K562 (cell line): ENCODE data around the gene YY1AP1. TPM values are rescaled to one million over a fixed set of nuclear protein-coding genes. Genes with fewer than 3 reads are reported as not detected.

Experiments used
- ATF7 ChIP-seq: fragments of 450-650 bp; IDR thresholded peaks from 2 replicates; pipeline ENCODE4 v1.7.1; 2014; ENCODE audit warnings: mild to moderate bottlenecking, moderate library complexity
- BCL6 ChIP-seq: fragments of 250-450 bp; sonication (Bioruptor Pico); IDR thresholded peaks from 2 replicates; pipeline ENCODE4 v1.4.0; 2020
- BRD4 ChIP-seq: fragments of 200-600 bp; sonication (generic); IDR thresholded peaks from 2 replicates; pipeline ENCODE4 v1.6.1; 2017; ENCODE audit warnings: inconsistent platforms
- CBX5 ChIP-seq: IDR thresholded peaks from 2 replicates; pipeline ENCODE4 v1.6.1; 2014; ENCODE audit warnings: low read depth, borderline replicate concordance
- CC2D1A ChIP-seq: fragments of 450-650 bp; IDR thresholded peaks from 2 replicates; pipeline ENCODE4 v1.6.1; 2017; ENCODE audit warnings: mild to moderate bottlenecking
- CXXC5 ChIP-seq: fragments of 250-450 bp; sonication (Bioruptor Pico); IDR thresholded peaks from 2 replicates; pipeline ENCODE4 v1.8.0; 2022; ENCODE audit warnings: inconsistent platforms, mild to moderate bottlenecking, moderate library complexity
- EWSR1 ChIP-seq: fragments of 450-650 bp; IDR thresholded peaks from 2 replicates; pipeline ENCODE4 v1.6.1; 2018; ENCODE audit warnings: borderline replicate concordance, mild to moderate bottlenecking, low read depth, moderate library complexity; ENCODE audit not compliant: partially characterized antibody
- HMGXB4 ChIP-seq: sonication (generic); formaldehyde crosslinking; IDR thresholded peaks from 2 replicates; pipeline ENCODE4 v1.8.1; 2023; ENCODE audit warnings: mild to moderate bottlenecking, missing genetic modification reagents
- KAT8 ChIP-seq: fragments of 450-650 bp; IDR thresholded peaks from 2 replicates; pipeline ENCODE4 v1.6.1; 2016; ENCODE audit warnings: low read depth, mild to moderate bottlenecking
- KDM4B ChIP-seq, 2 experiments: fragments of 450-650 bp in 1 of 2; sonication (generic) in 1 of 2; IDR thresholded peaks; 2 replicates each; pipeline ENCODE4 v1.6.1; 2016 to 2017; ENCODE audit warnings: borderline replicate concordance in 2 of 2, antibody characterized with exemption in 1 of 2, low read depth in 1 of 2, mild to moderate bottlenecking in 1 of 2
- LEF1 ChIP-seq: fragments of 450-650 bp; IDR thresholded peaks from 2 replicates; pipeline ENCODE4 v1.6.1; 2016; ENCODE audit warnings: mild to moderate bottlenecking
- NFE2L1 ChIP-seq: fragments of 450-650 bp; IDR thresholded peaks from 2 replicates; pipeline ENCODE4 v1.6.1; 2016; ENCODE audit warnings: missing genetic modification characterization, low read depth, mild to moderate bottlenecking, missing compliant biosample characterization, moderate library complexity, borderline replicate concordance
- NONO ChIP-seq, 2 experiments: fragments of 200-400 bp in 1 of 2; fragments of 450-650 bp in 1 of 2; formaldehyde crosslinking in 1 of 2; IDR thresholded peaks; 2 replicates each; pipeline ENCODE4 v1.6.1; 2017; ENCODE audit warnings: low read depth in 2 of 2, mild to moderate bottlenecking in 2 of 2, moderate library complexity in 2 of 2, low read length in 1 of 2
- NR1H2 ChIP-seq: sonication (generic); formaldehyde crosslinking; IDR thresholded peaks from 2 replicates; pipeline ENCODE4 v1.4.0; 2020; ENCODE audit warnings: mild to moderate bottlenecking, missing genetic modification reagents
- POLR2H ChIP-seq: IDR thresholded peaks from 2 replicates; pipeline ENCODE4 v1.6.1; 2016; ENCODE audit warnings: missing genetic modification characterization, low read depth, mild to moderate bottlenecking, control low read depth, missing compliant biosample characterization, moderate library complexity
- PYGO2 ChIP-seq: fragments of 450-650 bp; IDR thresholded peaks from 2 replicates; pipeline ENCODE4 v1.6.1; 2016; ENCODE audit warnings: mild to moderate bottlenecking, missing genetic modification characterization, moderate library complexity, missing compliant biosample characterization
- SIX5 ChIP-seq, 2 experiments: IDR thresholded peaks; 2 replicates each; pipeline ENCODE4 v1.6.1; 2011; ENCODE audit warnings: low read length in 2 of 2, borderline replicate concordance in 1 of 2, low read depth in 1 of 2, mild to moderate bottlenecking in 1 of 2, moderate library complexity in 1 of 2; ENCODE audit not compliant: insufficient read depth in 1 of 2
- TFE3 ChIP-seq: fragments of 450-650 bp; formaldehyde crosslinking; IDR thresholded peaks from 2 replicates; pipeline ENCODE4 v1.4.0; 2020; ENCODE audit warnings: mild to moderate bottlenecking, mixed read lengths
- U2AF2 ChIP-seq: fragments of 200-400 bp; formaldehyde crosslinking; optimal IDR thresholded peaks from 2 replicates; pipeline ENCODE3; 2017; ENCODE audit warnings: low read depth, mild to moderate bottlenecking, low read length
- ZNF133 ChIP-seq: fragments of 250-450 bp; sonication (Bioruptor Pico); IDR thresholded peaks from 2 replicates; pipeline ENCODE4 v1.4.0; 2020; ENCODE audit warnings: mild to moderate bottlenecking
- ZNF23 ChIP-seq: fragments of 250-450 bp; sonication (Bioruptor Pico); IDR thresholded peaks from 2 replicates; pipeline ENCODE4 v1.4.0; 2020; ENCODE audit warnings: mild to moderate bottlenecking
- ZNF384 ChIP-seq: IDR thresholded peaks from 2 replicates; pipeline ENCODE4 v1.6.1; 2012; ENCODE audit warnings: low read depth, low read length, improper control_type of control experiment
- ZNF695 ChIP-seq: fragments of 450-650 bp; formaldehyde crosslinking; IDR thresholded peaks from 2 replicates; pipeline ENCODE4 v1.4.0; 2020; ENCODE audit warnings: mild to moderate bottlenecking, moderate library complexity
- ZNF699 ChIP-seq: fragments of 250-450 bp; sonication (Bioruptor Pico); IDR thresholded peaks from 2 replicates; pipeline ENCODE4 v1.8.0; 2021; ENCODE audit warnings: mild to moderate bottlenecking, moderate library complexity; ENCODE audit not compliant: insufficient replicate concordance
- ZNF79 ChIP-seq: fragments of 250-450 bp; sonication (Bioruptor Pico); IDR thresholded peaks from 2 replicates; pipeline ENCODE4 v1.4.0; 2020; ENCODE audit warnings: low read depth, mild to moderate bottlenecking, moderate library complexity
- polyA plus RNA-seq, 8 experiments: library from polyadenylated mRNA; depleted of rRNA in 4 of 8; stranded (reverse) in 5 of 8; unstranded in 3 of 8; fragments of >200 nt; fragmentation: Nextera tagmentation in 2 of 8; fragmentation: Illumina TruSeq in 1 of 8; extraction: Ambion mirVana in 2 of 8; extraction: Trizol in 1 of 8; gene quantifications; 2 replicates each; pipeline versions ENCODE4 v1.2.1 to v1.2.3, GENCODE V29; 2011 to 2014; ENCODE audit warnings: inconsistent platforms in 1 of 8, missing spikeins in 1 of 8
- total RNA-seq, 7 experiments: library from RNA; depleted of rRNA in 6 of 7; stranded (reverse); fragments of >200 nt in 6 of 7; fragmentation: Illumina TruSeq in 2 of 7; extraction: Trizol in 2 of 7; gene quantifications; 2 replicates each; pipeline versions ENCODE4 v1.2.1 to v1.2.3, GENCODE V29; 2011 to 2021; ENCODE audit warnings: low replicate concordance in 1 of 7

Gene YY1AP1
- total and polyA plus RNA-seq, 9 of the 15 experiments (the other 6 are each of a cell fraction or from before 2014, with no cell fraction given), result 18.4 to 90.7 (median 42.9) TPM

GRCh38 chr1:155688324-155689080 is at the start of gene YY1AP1 (continued):
- TF ChIP-seq CBX5 (no peak), BRD4 (no peak), POLR2H (tag) (peak; percentile 60; the same call in 1 of the 2 replicates), ZNF133 (no peak; the same call in 1 of the 2 replicates), SIX5 (IDR thresholded peaks at IDR 0.05; ENCODE audit: borderline replicate concordance in 1 of 2, insufficient read depth in 1 of 2, low read depth in 1 of 2, low read length in 2 of 2) (peak; percentile 28 to 41; a peak in 1 of 4 replicates), NFE2L1 (tag) (no peak), ZNF384 (0 out of 2 replicates have a peak, but pooled peaks have one; percentile 4), LEF1 (no peak), KDM4B (IDR thresholded peaks at IDR 0.05; ENCODE audit: borderline replicate concordance in 2 of 2, low read depth in 1 of 2) (no peak; a peak in 1 of 4 replicates), KAT8 (no peak), NR1H2 (CRISPR knock-in tag) (peak; percentile 93; the same call in 1 of the 2 replicates), CXXC5 (peak; percentile 80), ZNF23 (CRISPR knock-in tag) (no peak), HMGXB4 (CRISPR knock-in tag) (peak; percentile 97), ATF7 (peak; percentile 100), ZNF699 (no peak), U2AF2 (no peak), ZNF79 (CRISPR knock-in tag) (no peak), CC2D1A (no peak), PYGO2 (tag) (no peak), NONO (IDR thresholded peaks at IDR 0.05; ENCODE audit: low read depth in 2 of 2, low read length in 1 of 2) (peak in 1 of 2 experiments; percentile 100; a peak in 2 of 4 replicates), ZNF695 (no peak), BCL6 (CRISPR knock-in tag) (no peak), EWSR1 (no peak), TFE3 (CRISPR knock-in tag) (no peak)
